ENCODE results near the gene PEAK1.

The PEAK1 gene

GRCh38 chr15:77392762-77393470, 27.0 kb downstream of the PEAK1 start:
- H3K27ac ChIP-seq (replicated peaks): no peak overlapping the region
- no peak for DNase-seq (ENCODE audit: low read depth in 1 of 2, low spot score in 1 of 2)

DNA sequence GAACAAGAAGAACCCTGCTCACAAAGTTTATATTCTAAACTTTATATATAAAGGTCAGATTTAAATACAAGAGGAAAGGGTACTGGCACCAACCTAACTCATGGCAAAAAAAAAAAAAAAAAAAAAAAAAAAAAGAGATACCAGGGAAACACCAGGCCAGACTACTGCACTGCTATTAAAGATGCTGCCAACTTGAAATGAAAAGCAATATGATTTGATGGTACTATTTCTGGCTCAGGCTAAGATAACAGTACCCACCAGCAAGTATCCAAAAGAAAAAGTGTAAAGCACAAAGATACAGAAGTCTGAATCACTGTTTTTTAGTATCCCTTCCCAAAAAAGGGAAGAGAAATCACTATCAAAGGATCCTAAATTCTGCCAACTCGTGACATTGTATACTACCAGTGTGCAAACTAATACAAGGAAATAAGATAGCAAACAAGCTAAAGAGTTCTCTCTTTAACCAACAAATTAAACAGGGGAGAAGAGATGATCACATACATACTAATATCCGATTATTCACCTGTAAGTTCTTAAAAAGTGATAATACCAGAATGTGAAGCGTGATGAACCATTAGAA, 28.4 kb downstream of the PEAK1 start:
- TF ChIP-seq, protein P1, sequence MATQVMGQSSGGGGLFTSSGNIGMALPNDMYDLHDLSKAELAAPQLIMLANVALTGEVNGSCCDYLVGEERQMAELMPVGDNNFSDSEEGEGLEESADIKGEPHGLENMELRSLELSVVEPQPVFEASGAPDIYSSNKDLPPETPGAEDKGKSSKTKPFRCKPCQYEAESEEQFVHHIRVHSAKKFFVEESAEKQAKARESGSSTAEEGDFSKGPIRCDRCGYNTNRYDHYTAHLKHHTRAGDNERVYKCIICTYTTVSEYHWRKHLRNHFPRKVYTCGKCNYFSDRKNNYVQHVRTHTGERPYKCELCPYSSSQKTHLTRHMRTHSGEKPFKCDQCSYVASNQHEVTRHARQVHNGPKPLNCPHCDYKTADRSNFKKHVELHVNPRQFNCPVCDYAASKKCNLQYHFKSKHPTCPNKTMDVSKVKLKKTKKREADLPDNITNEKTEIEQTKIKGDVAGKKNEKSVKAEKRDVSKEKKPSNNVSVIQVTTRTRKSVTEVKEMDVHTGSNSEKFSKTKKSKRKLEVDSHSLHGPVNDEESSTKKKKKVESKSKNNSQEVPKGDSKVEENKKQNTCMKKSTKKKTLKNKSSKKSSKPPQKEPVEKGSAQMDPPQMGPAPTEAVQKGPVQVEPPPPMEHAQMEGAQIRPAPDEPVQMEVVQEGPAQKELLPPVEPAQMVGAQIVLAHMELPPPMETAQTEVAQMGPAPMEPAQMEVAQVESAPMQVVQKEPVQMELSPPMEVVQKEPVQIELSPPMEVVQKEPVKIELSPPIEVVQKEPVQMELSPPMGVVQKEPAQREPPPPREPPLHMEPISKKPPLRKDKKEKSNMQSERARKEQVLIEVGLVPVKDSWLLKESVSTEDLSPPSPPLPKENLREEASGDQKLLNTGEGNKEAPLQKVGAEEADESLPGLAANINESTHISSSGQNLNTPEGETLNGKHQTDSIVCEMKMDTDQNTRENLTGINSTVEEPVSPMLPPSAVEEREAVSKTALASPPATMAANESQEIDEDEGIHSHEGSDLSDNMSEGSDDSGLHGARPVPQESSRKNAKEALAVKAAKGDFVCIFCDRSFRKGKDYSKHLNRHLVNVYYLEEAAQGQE (IDR thresholded peaks at IDR 0.05; ENCODE audit: insufficient replicate concordance, low read depth): no peak
- no peak for TF ChIP-seq SPI1 (IDR thresholded peaks at IDR 0.05; ENCODE audit: borderline replicate concordance, low read depth)
- TF ChIP-seq POLR2AphosphoS5 (IDR thresholded peaks at IDR 0.05; ENCODE audit: low read depth): no peak
- no peak for TF ChIP-seq GABPA (IDR thresholded peaks at IDR 0.05; ENCODE audit: low read depth)
- TF ChIP-seq CTCF (IDR thresholded peaks at IDR 0.05; ENCODE audit: insufficient read depth, low read length): no peak
- Histone ChIP-seq H3K27me3 (ENCODE audit: insufficient read depth, poor library complexity, severe bottlenecking) (no peaks in the 10 kb centered on the region), H3K27ac (replicated peaks) (no peak overlapping the region), H3K4me3 (replicated peaks; ENCODE audit: insufficient read depth, low read length) (no peak overlapping the region)
- DNase-seq (ENCODE audit: low read depth in 1 of 2, low spot score in 1 of 2): no peak

More at GRCh38 chr15:77392762-77393470, 27.0 kb downstream of the PEAK1 start:
- Histone ChIP-seq H3K27me3 (ENCODE audit: insufficient read depth, poor library complexity, severe bottlenecking) (no peaks in the 10 kb centered on the region), H3K4me3 (replicated peaks; ENCODE audit: insufficient read depth, low read length) (no peak overlapping the region)
- no peak for TF ChIP-seq GABPA (IDR thresholded peaks at IDR 0.05; ENCODE audit: low read depth)
- no peak for TF ChIP-seq SPI1 (IDR thresholded peaks at IDR 0.05; ENCODE audit: borderline replicate concordance, low read depth)
- TF ChIP-seq POLR2AphosphoS5 (IDR thresholded peaks at IDR 0.05; ENCODE audit: low read depth): no peak
- TF ChIP-seq, protein P1 (IDR thresholded peaks at IDR 0.05; ENCODE audit: insufficient replicate concordance, low read depth): no peak
- no peak for TF ChIP-seq CTCF (IDR thresholded peaks at IDR 0.05; ENCODE audit: insufficient read depth, low read length)

- TF ChIP-seq POLR2AphosphoS5 (IDR thresholded peaks at IDR 0.05; ENCODE audit: low read depth) (no peak), CTCF (IDR thresholded peaks at IDR 0.05; ENCODE audit: insufficient read depth, low read length) (no peak)
- H3K27ac ChIP-seq (replicated peaks): no peak overlapping the region
- no peak overlapping the region for H3K4me3 ChIP-seq (replicated peaks; ENCODE audit: insufficient read depth, low read length)
- no peaks in the 10 kb centered on the region for H3K27me3 ChIP-seq (ENCODE audit: insufficient read depth, poor library complexity, severe bottlenecking)
- peak in 1 of 2 experiments; percentile 49 for DNase-seq (ENCODE audit: low read depth in 1 of 2, low spot score in 1 of 2)
Observed at GRCh38 chr15:77387365-77388105, 32.4 kb downstream of the PEAK1 start.
